Activated naive CD8-positive, alpha-beta T cell treated with anti-CD3 and anti-CD28 coated beads for 36 hours (primary cell): Measurements from ENCODE around the gene RORC. TPM values are rescaled to one million over a fixed set of nuclear protein-coding genes. Genes with fewer than 3 reads are reported as not detected.

Experiments
- DNase-seq: peaks from one replicate; pipeline ENCODE4 v3.0.0; 2021
- H3K27ac Mint-ChIP-seq: one replicate; pipeline ENCODE4 v1.8.0; 2022; ENCODE audit warnings: mild to moderate bottlenecking, moderate library complexity, mixed read lengths
- H3K27me3 Mint-ChIP-seq: one replicate; pipeline ENCODE4 v1.8.0; 2022; ENCODE audit warnings: mild to moderate bottlenecking, mixed read lengths
- H3K36me3 Mint-ChIP-seq: one replicate; pipeline ENCODE4 v1.8.0; 2021; ENCODE audit warnings: mild to moderate bottlenecking, mixed read lengths
- H3K4me1 Mint-ChIP-seq: one replicate; pipeline ENCODE4 v1.8.0; 2021; ENCODE audit warnings: mixed read lengths
- H3K4me3 Mint-ChIP-seq: one replicate; pipeline ENCODE4 v1.8.0; 2022; ENCODE audit warnings: mild to moderate bottlenecking, moderate library complexity, mixed read lengths
- H3K9me3 Mint-ChIP-seq: one replicate; pipeline ENCODE4 v1.8.0; 2022; ENCODE audit warnings: mixed read lengths
- total RNA-seq, 2 experiments: library from RNA; stranded (reverse); gene quantifications; one replicate each; pipeline ENCODE4 v1.2.3, GENCODE V29; 2021

The RORC gene
- total RNA-seq, 2 experiments from 2014 or later = 0.06 to 0.12 TPM

GRCh38 chr1:151760597-151761385 lies 70.8 kb downstream of the RORC start:
- no peak overlapping the region for H3K4me3 Mint-ChIP-seq
- no peaks in the 10 kb centered on the region for H3K27me3 Mint-ChIP-seq
- peaks cover 14% of the 10 kb centered on the region for H3K36me3 Mint-ChIP-seq
- H3K27ac Mint-ChIP-seq = peak overlapping the region; percentile 62
- H3K9me3 Mint-ChIP-seq = no peaks in the 10 kb centered on the region
- DNase-seq = no peak
- peaks cover 30% of the 10 kb centered on the region for H3K4me1 Mint-ChIP-seq

DNA sequence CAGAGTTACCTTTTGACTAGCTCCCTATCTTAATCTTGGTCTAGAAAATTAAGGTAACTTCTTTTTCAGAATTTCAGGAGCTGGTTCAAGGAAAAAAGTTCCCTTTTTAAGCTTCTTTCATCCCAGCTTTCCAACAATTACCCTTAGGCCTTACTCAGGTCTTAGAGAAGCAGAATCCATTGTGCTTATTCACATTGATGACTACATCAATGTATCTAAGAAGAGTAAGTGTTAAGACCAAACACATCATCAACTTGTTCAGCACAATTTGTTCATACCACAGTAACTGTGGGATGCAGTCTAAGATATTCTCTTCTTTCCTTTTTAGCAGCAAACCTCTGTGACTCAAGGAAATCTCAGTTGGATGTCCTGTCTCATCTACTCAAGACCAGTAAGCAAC lies 72.4 kb downstream of the RORC start:
- DNase-seq = no peak
- Mint-ChIP-seq H3K9me3 (no peaks in the 10 kb centered on the region), H3K27me3 (no peaks in the 10 kb centered on the region), H3K4me3 (no peak overlapping the region), H3K27ac (peak overlapping the region; percentile 48), H3K4me1 (peaks cover 27% of the 10 kb centered on the region), H3K36me3 (peaks cover 14% of the 10 kb centered on the region)

DNA sequence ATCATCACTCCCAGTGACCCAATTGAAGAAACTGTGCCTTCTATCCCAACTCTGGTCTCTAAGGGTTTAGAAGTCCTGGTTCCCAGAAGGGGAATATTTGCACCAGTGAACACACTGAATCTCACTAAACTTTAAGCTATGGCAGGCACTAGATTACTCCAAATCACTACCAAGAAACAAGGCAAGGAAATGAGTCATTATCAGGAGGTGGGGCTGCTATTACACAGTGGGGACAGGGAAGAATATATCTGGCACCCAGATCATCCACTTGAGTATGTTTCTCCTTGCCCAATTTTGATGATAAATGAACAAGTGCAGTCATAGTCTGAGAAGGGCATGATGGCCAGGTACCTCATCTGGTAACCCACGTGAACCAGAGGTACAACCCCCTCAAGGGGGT lies 75.3 kb downstream of the RORC start:
- Mint-ChIP-seq H3K27ac (no peak overlapping the region), H3K4me3 (no peak overlapping the region)
- DNase-seq = no peak

More for the DNA sequence above, 75.3 kb downstream of the RORC start:
- Mint-ChIP-seq H3K27me3 (no peaks in the 10 kb centered on the region), H3K36me3 (peaks cover 9% of the 10 kb centered on the region), H3K4me1 (peaks cover 15% of the 10 kb centered on the region), H3K9me3 (no peaks in the 10 kb centered on the region)

Other genes with a start within 250 kb of the RORC start
- 10 to 100 TPM; 25.2 to 27.7 TPM for gene SNX27, start 219.8 kb downstream of the RORC start, total RNA-seq
- not detected for gene CELF3, start 115.0 kb downstream of the RORC start, total RNA-seq
- not detected for gene RIIAD1, start 110.3 kb downstream of the RORC start, total RNA-seq
- 100 to 1,000 TPM; 157 to 172 TPM for gene MRPL9, start 68.3 kb downstream of the RORC start, total RNA-seq
- 1 to 10 TPM; 9.0 to 9.1 TPM for gene TDRKH, start 41.3 kb downstream of the RORC start, total RNA-seq
- gene LINGO4, start 26.4 kb downstream of the RORC start, total RNA-seq = not detected
- gene C2CD4D, start 8.0 kb upstream of the RORC start, total RNA-seq = under 1 TPM; 0.68 to 0.76 TPM
- gene THEM5, start 21.9 kb upstream of the RORC start, total RNA-seq = not detected
- gene THEM4, start 77.7 kb upstream of the RORC start, total RNA-seq = 10 to 100 TPM; 32.9 to 34.2 TPM
- 100 to 1,000 TPM; 225 to 235 TPM for gene S100A10, start 162.1 kb upstream of the RORC start, total RNA-seq
- 100 to 1,000 TPM; 162 to 165 TPM for gene S100A11, start 205.2 kb upstream of the RORC start, total RNA-seq